Activated naive CD8-positive, alpha-beta T cell treated with anti-CD3 and anti-CD28 coated beads, Interleukin-2, amount 50 U/mL, for 24 hours (primary cell): ENCODE measurements around the gene ADTRP.
"Not testable (repeated sequence)": the region's sequence is repeated elsewhere in the genome, so short reads cannot be mapped to it uniquely, and the experiment has no call there.

Source experiments
- ATAC-seq: fragments of 150-1000 bp; cut with Tn5 transposase; one replicate; pipeline ENCODE4 v1.10.0; 2021
- DNase-seq: peaks from one replicate; pipeline ENCODE4 v3.0.0; 2021
- H3K27ac Mint-ChIP-seq: one replicate; pipeline ENCODE4 v1.8.0; 2021; ENCODE audit warnings: mild to moderate bottlenecking, mixed read lengths
- H3K27me3 Mint-ChIP-seq: one replicate; pipeline ENCODE4 v1.8.0; 2021; ENCODE audit warnings: mixed read lengths
- H3K36me3 Mint-ChIP-seq: one replicate; pipeline ENCODE4 v1.8.0; 2021; ENCODE audit warnings: low read depth, mixed read lengths
- H3K4me1 Mint-ChIP-seq: one replicate; pipeline ENCODE4 v1.8.0; 2021; ENCODE audit warnings: mixed read lengths
- H3K4me3 Mint-ChIP-seq: one replicate; pipeline ENCODE4 v1.8.0; 2021; ENCODE audit warnings: mild to moderate bottlenecking, moderate library complexity, mixed read lengths
- H3K9me3 Mint-ChIP-seq: one replicate; pipeline ENCODE4 v1.8.0; 2021; ENCODE audit warnings: mixed read lengths

Gene ADTRP

DNA sequence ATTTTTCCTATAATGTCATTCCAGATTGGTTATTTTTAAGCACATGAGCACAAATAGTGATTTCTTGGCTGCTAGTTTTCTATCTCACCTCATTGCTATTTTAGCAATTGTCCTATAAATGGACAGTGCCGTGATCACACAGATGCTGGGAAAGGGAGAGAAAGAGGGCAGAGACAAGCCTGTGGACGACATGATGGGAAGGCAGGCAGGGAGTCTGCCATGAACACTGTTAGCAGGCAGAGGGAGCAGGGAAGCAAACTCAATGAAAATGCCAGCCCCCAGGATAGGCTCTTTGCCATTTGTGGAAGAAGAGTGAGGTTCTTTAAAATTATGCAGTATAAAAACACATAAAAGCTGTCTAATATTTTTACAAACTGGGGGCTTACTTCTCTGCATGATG lies 96.8 kb downstream of the ADTRP start:
- no peaks in the 10 kb centered on the region for H3K4me1 Mint-ChIP-seq
- ATAC-seq (no peak), DNase-seq (no peak)
- no peak overlapping the region for H3K27ac Mint-ChIP-seq
- H3K36me3 Mint-ChIP-seq: peaks cover 2% of the 10 kb centered on the region
- H3K9me3 Mint-ChIP-seq: peaks cover 16% of the 10 kb centered on the region
- no peaks in the 10 kb centered on the region for H3K27me3 Mint-ChIP-seq
- no peak overlapping the region for H3K4me3 Mint-ChIP-seq

DNA sequence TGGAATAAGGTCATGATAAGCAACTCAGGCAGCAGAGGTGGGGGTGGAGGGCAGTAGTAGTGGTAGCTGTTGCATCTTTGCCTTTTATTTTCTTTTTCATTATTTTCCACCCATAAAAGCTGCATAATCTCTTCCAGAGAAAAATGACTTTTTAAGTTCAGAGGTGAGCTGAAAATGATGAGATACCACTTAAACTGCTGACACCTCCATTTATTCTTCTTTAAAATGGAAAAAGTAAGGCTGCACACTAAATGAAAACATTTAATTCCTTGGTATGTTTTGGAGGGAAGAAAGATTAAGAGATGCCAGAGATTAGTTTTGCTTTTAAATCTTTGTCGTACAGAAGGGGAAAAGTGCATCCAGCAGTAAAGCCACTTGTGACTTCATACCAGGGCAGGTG lies 97.2 kb downstream of the ADTRP start:
- peaks cover 16% of the 10 kb centered on the region for H3K9me3 Mint-ChIP-seq
- peaks cover 2% of the 10 kb centered on the region for H3K36me3 Mint-ChIP-seq
- H3K4me1 Mint-ChIP-seq: no peaks in the 10 kb centered on the region
- no peak overlapping the region for H3K4me3 Mint-ChIP-seq
- H3K27me3 Mint-ChIP-seq: no peaks in the 10 kb centered on the region
- DNase-seq (no peak), ATAC-seq (no peak)
- no peak overlapping the region for H3K27ac Mint-ChIP-seq

DNA sequence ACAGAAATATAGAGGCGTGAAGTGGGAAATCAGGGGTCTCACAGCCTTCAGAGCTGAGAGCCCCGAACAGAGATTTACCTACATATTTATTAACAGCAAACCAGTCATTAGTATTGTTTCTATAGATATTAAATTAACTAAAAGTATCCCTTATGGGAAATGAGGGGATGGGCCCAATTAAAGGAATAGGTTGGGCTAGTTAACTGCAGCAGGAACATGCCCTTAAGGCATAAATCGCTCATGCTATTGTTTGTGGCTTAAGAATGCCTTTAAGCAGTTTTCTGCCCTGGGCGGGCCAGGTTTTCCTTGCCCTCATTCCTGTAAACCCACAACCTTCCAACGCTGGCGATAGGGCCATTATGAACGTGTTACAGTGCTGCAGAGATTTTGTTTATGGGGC lies 98.1 kb downstream of the ADTRP start:
- ATAC-seq, H3K4me3 Mint-ChIP-seq, H3K27ac Mint-ChIP-seq, H3K27me3 Mint-ChIP-seq, DNase-seq, H3K36me3 Mint-ChIP-seq, H3K4me1 Mint-ChIP-seq: not testable (repeated sequence)
- peaks cover 16% of the 10 kb centered on the region for H3K9me3 Mint-ChIP-seq

DNA sequence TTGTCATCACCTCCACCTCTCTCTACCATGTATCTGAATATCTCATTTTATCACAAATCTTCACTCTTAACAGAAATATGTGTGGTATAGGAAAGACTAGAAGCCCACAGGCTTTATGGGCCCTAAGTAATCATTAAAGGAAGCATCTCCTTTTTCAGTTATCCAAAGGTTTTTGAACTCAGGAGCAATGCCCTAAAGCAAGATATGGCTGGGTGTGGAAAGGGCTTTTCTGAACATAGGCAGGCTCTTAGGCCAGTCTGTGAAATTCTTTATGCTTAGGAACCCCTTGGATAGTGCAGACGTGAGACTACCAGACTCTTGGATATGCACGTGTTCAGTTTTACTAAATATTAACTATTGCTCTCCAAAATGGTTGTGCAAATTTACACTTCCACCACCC lies 99.5 kb downstream of the ADTRP start:
- Mint-ChIP-seq H3K27ac (no peak overlapping the region), H3K4me1 (no peaks in the 10 kb centered on the region), H3K4me3 (no peak overlapping the region), H3K36me3 (peaks cover 2% of the 10 kb centered on the region), H3K9me3 (peaks cover 16% of the 10 kb centered on the region), H3K27me3 (no peaks in the 10 kb centered on the region)
- no peak for ATAC-seq
- DNase-seq: no peak

DNA sequence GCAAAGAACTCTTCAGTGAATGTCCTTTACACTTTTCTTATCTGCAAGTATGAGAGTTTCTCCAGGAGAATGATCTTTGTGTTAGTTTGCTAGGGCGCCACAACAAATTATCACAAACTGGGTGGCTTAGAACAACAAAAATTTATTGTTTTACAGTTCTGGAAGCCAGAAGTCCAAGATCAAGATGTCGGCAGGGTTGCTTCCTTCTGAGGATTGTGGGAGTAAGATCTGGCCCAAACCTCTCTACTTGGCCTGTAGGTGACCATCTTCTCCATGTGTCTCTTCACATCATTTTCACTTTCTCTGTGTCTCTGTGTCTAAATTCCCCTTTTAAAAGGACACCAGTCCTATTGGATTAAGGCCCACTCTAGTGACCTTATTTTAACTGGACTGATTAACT lies 103.0 kb downstream of the ADTRP start:
- Mint-ChIP-seq H3K9me3 (peaks cover 10% of the 10 kb centered on the region), H3K4me1 (no peaks in the 10 kb centered on the region), H3K27me3 (no peaks in the 10 kb centered on the region), H3K4me3 (no peak overlapping the region), H3K36me3 (peaks cover 2% of the 10 kb centered on the region), H3K27ac (no peak overlapping the region)
- no peak for DNase-seq
- ATAC-seq: no peak

DNA sequence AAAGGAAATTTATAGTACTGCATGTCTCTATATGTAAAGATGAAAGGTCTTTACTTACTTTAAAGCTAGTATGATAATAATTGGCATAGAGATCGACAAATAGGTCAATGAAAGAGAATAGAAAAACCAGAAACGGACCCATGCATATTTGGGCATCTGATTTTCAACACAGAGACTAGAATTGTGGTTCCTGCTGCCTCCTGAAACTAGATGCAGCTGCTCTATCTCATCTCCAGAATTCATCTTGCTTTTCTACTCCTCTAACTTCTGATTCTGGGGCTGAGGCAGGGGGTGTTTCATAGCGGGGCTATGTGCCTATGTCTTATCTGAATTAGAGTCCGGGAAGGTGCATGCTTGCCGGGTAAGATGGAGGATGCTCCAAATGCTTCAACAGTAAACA lies 105.9 kb downstream of the ADTRP start:
- Mint-ChIP-seq H3K4me3 (no peak overlapping the region), H3K27ac (no peak overlapping the region), H3K4me1 (peaks cover 3% of the 10 kb centered on the region), H3K36me3 (no peaks in the 10 kb centered on the region), H3K27me3 (peaks cover 4% of the 10 kb centered on the region), H3K9me3 (no peaks in the 10 kb centered on the region)
- ATAC-seq: no peak
- no peak for DNase-seq

DNA sequence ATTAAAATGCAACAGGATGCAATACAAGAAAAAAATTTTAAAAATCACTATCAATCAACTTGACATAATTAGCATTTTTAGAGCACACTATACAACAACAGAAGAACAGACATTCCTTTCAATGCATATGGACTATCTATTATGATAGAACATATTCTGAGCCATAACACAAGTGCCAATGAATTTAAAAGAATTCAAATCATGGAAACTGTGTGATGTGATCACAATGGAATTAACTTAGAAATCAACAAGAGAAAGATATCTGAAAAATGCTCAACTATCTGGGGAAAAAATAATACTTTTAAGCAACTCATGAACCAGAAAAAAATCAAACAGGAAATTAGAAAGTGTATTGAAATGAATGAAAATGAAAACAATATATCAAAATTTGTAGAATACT lies 106.3 kb downstream of the ADTRP start:
- Mint-ChIP-seq H3K4me3 (no peak overlapping the region), H3K4me1 (peaks cover 3% of the 10 kb centered on the region), H3K9me3 (no peaks in the 10 kb centered on the region), H3K27me3 (peaks cover 4% of the 10 kb centered on the region), H3K36me3 (no peaks in the 10 kb centered on the region), H3K27ac (no peak overlapping the region)
- DNase-seq (no peak), ATAC-seq (no peak)

DNA sequence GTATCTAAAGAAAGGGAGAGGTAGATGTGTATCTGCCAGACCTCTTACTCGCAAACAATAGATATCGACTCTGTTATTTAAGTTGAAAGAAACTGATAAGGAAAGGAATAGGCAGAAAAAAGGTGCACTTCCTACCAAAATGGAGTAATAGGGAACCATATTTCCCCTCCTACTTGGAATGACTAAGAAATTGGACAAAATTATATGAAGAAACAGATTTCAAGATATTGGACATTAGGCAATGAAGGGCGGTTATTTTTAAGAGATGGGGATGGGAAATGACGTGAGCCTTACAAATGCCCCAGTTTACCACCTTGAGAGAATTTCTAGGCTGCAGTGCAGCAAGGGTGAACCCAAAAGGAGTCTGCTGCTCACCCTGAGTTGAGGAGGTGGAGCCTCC lies 108.9 kb downstream of the ADTRP start:
- DNase-seq (no peak), ATAC-seq (no peak)
- no peak overlapping the region for H3K27ac Mint-ChIP-seq
- peaks cover 17% of the 10 kb centered on the region for H3K4me1 Mint-ChIP-seq
- H3K9me3 Mint-ChIP-seq: no peaks in the 10 kb centered on the region
- H3K27me3 Mint-ChIP-seq: peaks cover 6% of the 10 kb centered on the region
- H3K36me3 Mint-ChIP-seq: no peaks in the 10 kb centered on the region
- no peak overlapping the region for H3K4me3 Mint-ChIP-seq

DNA sequence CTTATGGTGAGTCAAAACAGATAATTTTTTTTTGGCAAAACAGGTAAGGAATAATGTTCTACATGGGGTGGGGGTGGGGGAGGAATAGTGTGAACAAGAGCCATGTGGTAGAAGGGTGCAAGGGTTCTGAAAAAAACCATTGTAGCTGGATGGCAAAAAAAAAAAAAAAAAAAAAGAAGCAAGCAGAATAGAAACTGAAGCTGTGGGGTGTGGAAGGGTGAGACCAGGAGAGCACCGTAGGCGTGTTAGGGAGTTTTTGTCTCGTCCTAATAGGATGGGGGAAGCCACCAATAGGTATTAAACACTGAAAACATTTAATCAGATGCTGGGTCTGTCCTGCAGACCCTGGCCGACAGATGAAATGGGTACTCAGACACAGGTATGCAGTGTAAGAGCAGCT lies 110.1 kb downstream of the ADTRP start:
- peaks cover 18% of the 10 kb centered on the region for H3K4me1 Mint-ChIP-seq
- no peaks in the 10 kb centered on the region for H3K9me3 Mint-ChIP-seq
- H3K27me3 Mint-ChIP-seq: peaks cover 10% of the 10 kb centered on the region
- ATAC-seq (no peak), DNase-seq (no peak)
- no peak overlapping the region for H3K27ac Mint-ChIP-seq
- H3K36me3 Mint-ChIP-seq: no peaks in the 10 kb centered on the region
- no peak overlapping the region for H3K4me3 Mint-ChIP-seq

DNA sequence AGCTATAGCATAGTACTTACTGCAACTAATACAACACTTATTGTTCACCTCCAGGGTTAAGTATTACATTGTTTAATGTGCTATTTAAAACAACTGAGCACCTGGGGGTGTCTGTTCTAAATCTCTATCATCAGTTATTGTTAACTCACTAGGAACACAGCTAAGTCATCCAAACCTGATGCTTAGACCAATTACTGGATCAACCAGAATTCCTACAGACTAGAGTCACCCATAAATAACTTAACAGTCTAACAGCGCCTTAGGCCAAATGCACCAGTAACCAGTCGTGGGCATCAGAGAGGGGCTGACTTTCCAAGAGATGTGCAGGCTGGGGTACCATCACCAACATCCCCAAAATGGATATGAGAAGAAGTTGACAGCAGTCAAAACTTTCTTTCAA lies 110.7 kb downstream of the ADTRP start:
- Mint-ChIP-seq H3K36me3 (no peaks in the 10 kb centered on the region), H3K27ac (no peak overlapping the region), H3K4me3 (no peak overlapping the region), H3K27me3 (peaks cover 10% of the 10 kb centered on the region), H3K9me3 (no peaks in the 10 kb centered on the region), H3K4me1 (peaks cover 18% of the 10 kb centered on the region)
- ATAC-seq: no peak
- DNase-seq: no peak

DNA sequence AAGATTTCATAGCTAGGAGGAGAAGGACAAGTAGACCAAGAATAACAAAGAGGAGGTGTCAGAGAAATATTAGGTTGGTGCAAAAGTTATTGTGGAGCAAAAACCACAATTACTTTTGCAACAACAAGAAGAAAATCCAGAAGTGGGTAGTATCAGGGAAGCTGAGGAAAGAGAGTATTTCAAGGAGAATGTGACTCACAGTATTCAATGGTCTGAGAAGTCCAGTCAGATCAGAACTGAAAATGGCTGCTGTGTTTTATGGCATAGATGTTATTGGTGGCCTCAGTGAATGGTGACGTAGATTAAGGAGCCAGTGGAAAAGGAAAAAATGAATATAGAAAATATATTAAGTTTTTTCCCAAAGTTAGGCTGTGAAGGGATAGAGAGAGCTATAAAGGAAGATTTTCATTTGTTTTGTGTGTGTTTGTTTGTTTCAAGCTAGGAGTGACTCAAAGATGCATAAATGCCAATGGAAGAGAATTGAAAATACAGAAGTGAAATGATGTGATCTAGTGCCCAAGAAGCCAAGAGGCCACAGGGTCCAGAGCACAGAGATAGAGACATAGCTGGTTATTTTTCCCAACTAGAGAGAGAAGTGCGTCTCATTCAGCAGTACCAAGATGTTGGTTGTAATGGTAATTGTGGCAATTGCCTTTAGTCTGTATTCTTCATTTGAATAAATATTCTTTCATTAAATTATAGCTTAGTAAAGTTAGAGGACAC lies 112.8 kb downstream of the ADTRP start:
- no peaks in the 10 kb centered on the region for H3K36me3 Mint-ChIP-seq
- H3K9me3 Mint-ChIP-seq: no peaks in the 10 kb centered on the region
- peaks cover 18% of the 10 kb centered on the region for H3K4me1 Mint-ChIP-seq
- DNase-seq (no peak), ATAC-seq (peak; percentile 87)
- no peak overlapping the region for H3K4me3 Mint-ChIP-seq
- H3K27me3 Mint-ChIP-seq: peaks cover 10% of the 10 kb centered on the region
- peak overlapping the region; percentile 75 for H3K27ac Mint-ChIP-seq
